Mesothelial cell of epicardium (in vitro differentiated cells): ENCODE measurements around the gene ITPRID2. TPM values are rescaled to one million over a fixed set of nuclear protein-coding genes. Genes with fewer than 3 reads are reported as not detected.

Source experiments
- DNase-seq, 2 experiments: peaks; one replicate each; pipeline ENCODE4 v3.0.0; 2021; ENCODE audit warnings: low spot score in 2 of 2; ENCODE audit not compliant: unreplicated experiment in 2 of 2
- H3K27ac Mint-ChIP-seq: 2 replicates; pipeline ENCODE4 v1.8.0; 2021; ENCODE audit warnings: mixed read lengths
- H3K27me3 Mint-ChIP-seq: 2 replicates; pipeline ENCODE4 v1.8.0; 2021; ENCODE audit warnings: low read depth, mixed read lengths
- H3K36me3 Mint-ChIP-seq: 2 replicates; pipeline ENCODE4 v1.8.0; 2021; ENCODE audit warnings: mixed read lengths
- H3K4me1 Mint-ChIP-seq: 2 replicates; pipeline ENCODE4 v1.8.0; 2021; ENCODE audit warnings: mixed read lengths
- H3K4me3 Mint-ChIP-seq: 2 replicates; pipeline ENCODE4 v1.8.0; 2021; ENCODE audit warnings: mild to moderate bottlenecking, moderate library complexity, mixed read lengths
- H3K9me3 Mint-ChIP-seq: 2 replicates; pipeline ENCODE4 v1.8.0; 2021; ENCODE audit warnings: mixed read lengths
- CTCF ChIP-seq: fragments of 200-600 bp; sonication (generic); IDR thresholded peaks from one replicate; pipeline ENCODE4 v1.5.0; 2021; ENCODE audit warnings: antibody characterized with exemption; ENCODE audit not compliant: unreplicated experiment
- total RNA-seq: library from RNA; stranded (reverse); gene quantifications from 3 replicates; pipeline ENCODE4 v1.2.1, GENCODE V29; 2021

Gene ITPRID2
- total RNA-seq, 1 donor from 2014 or later: 72.3 TPM

DNA sequence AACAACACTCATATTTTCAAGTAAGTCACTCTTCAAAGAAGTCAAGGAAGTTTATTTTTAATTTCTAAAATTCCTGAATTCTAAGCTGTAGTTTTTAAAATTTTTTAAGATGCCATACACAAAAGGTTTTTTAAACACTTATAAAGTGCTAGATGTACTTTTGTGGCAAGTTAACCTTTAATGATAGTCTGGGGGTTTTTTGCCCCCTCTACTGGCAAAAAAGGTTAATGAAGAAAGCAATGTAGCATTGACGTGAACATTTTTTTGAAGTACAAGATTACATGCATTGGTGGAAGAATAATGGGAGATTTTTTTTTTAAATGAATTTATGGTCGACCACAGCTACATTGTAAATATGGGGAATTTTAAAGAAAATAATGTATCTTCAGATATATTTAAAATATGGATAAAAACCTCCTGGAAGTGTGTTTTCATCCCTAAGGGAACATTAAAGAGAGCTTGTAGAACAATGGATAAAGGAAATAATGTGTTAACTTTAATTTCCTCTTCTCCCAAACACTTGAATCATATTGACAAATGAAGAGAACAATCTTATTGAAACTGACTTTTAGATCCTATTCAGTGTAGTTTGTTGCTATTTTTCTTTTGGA, 12.6 kb downstream of the ITPRID2 start:
- no peak overlapping the region for H3K4me3 Mint-ChIP-seq
- DNase-seq: no peak
- peaks cover 45% of the 10 kb centered on the region for H3K36me3 Mint-ChIP-seq

DNA sequence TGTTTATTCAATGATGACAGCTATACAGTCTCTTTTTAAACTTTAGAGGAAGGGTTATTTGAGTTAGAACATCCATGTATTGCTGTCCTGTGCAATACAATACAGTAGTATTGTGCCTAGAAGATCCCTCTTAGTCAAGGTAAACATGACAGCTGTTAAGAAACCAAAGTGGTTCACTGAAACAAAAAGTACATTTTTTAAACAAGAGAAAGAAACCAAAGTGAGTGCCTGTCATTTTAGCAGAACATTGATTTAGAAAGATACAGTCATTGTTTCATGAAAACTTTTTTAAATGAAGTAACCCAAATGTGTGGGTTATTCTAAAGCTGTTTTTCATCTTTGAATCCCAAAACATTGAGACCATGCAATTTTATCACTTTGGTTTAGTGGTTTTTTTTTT, 15.5 kb downstream of the ITPRID2 start:
- Mint-ChIP-seq H3K9me3 (no peaks in the 10 kb centered on the region), H3K27ac (no peak overlapping the region), H3K36me3 (peaks cover 36% of the 10 kb centered on the region), H3K27me3 (no peaks in the 10 kb centered on the region), H3K4me3 (no peak overlapping the region), H3K4me1 (peaks cover 4% of the 10 kb centered on the region)
- DNase-seq: no peak
- no peak for TF ChIP-seq CTCF

More for the DNA sequence above, 12.6 kb downstream of the ITPRID2 start:
- TF ChIP-seq CTCF: peak; percentile 60
- Mint-ChIP-seq H3K9me3 (no peaks in the 10 kb centered on the region), H3K4me1 (peaks cover 4% of the 10 kb centered on the region), H3K27ac (no peak overlapping the region), H3K27me3 (no peaks in the 10 kb centered on the region)

DNA sequence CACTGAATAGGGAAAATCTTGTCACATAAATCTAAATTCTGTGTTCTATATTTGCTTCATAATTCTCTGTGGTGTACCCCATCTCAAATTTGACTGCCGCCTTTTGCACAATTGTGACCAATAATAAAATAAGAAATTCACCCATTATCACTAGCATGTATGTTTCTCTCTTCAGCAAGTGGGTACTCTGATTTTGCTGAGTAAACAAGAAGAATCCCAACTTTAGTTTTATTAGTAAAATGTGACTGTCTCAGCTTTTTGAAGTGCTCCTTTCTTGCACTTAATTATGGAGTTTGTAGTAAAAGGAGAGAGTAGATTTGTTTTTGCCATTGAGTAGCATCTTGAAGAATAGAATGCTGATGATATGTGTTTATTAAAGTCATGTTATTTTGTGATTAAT, 16.1 kb downstream of the ITPRID2 start:
- H3K9me3 Mint-ChIP-seq: no peaks in the 10 kb centered on the region
- peaks cover 4% of the 10 kb centered on the region for H3K4me1 Mint-ChIP-seq
- H3K36me3 Mint-ChIP-seq: peaks cover 35% of the 10 kb centered on the region
- TF ChIP-seq CTCF: no peak
- H3K27me3 Mint-ChIP-seq: no peaks in the 10 kb centered on the region
- no peak overlapping the region for H3K4me3 Mint-ChIP-seq
- DNase-seq: no peak
- no peak overlapping the region for H3K27ac Mint-ChIP-seq

GRCh38 chr2:181910028-181910831, 18.7 kb downstream of the ITPRID2 start:
- no peak overlapping the region for H3K27ac Mint-ChIP-seq
- H3K27me3 Mint-ChIP-seq: no peaks in the 10 kb centered on the region
- no peaks in the 10 kb centered on the region for H3K9me3 Mint-ChIP-seq
- peaks cover 2% of the 10 kb centered on the region for H3K4me1 Mint-ChIP-seq
- no peak for TF ChIP-seq CTCF
- H3K4me3 Mint-ChIP-seq: no peak overlapping the region
- peaks cover 43% of the 10 kb centered on the region for H3K36me3 Mint-ChIP-seq
- no peak for DNase-seq

GRCh38 chr2:181911830-181912229, 20.3 kb downstream of the ITPRID2 start:
- no peak for TF ChIP-seq CTCF
- no peaks in the 10 kb centered on the region for H3K27me3 Mint-ChIP-seq
- peaks cover 2% of the 10 kb centered on the region for H3K4me1 Mint-ChIP-seq
- DNase-seq: no peak
- no peak overlapping the region for H3K4me3 Mint-ChIP-seq
- H3K9me3 Mint-ChIP-seq: no peaks in the 10 kb centered on the region
- no peak overlapping the region for H3K27ac Mint-ChIP-seq
- H3K36me3 Mint-ChIP-seq: peaks cover 46% of the 10 kb centered on the region
